ENCODE data around the gene NFATC1.

DNA sequence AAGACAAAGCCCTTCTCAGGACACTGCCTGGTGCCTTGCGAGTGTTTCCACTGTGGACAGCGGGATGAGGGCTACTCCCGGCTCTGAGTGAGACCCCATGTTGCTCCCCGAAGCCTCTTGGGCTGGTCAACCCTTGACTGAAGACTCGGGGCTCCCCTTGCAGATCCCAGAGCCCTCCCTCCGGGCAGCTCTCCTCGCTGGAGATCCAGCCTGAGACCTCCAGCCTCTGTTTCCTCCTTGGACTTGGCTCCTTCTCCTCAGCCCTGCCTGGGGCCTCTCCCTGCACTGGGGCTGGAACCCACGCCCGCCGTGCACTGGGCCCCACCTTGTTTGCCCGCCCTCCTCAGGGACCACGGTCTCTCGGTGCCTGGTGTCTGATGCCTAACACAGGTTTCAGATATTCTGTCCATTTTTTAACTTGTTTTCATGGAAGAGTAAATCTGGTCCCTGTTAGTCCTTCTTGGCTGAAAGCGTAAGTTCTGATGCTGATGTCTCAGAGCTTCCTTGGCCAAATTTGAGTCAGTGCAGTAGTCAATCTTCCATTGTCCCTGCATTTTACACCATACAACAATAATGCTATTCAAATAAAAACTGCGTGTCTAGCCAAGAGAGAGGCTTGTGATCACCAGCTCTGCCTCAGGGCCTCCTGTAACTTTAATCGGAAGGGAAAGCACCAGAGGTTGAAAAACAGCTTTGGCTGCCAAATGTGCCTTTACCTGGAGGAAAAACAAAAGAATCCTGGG lies 144.6 kb downstream of the NFATC1 start:
- TF ChIP-seq, protein P1, sequence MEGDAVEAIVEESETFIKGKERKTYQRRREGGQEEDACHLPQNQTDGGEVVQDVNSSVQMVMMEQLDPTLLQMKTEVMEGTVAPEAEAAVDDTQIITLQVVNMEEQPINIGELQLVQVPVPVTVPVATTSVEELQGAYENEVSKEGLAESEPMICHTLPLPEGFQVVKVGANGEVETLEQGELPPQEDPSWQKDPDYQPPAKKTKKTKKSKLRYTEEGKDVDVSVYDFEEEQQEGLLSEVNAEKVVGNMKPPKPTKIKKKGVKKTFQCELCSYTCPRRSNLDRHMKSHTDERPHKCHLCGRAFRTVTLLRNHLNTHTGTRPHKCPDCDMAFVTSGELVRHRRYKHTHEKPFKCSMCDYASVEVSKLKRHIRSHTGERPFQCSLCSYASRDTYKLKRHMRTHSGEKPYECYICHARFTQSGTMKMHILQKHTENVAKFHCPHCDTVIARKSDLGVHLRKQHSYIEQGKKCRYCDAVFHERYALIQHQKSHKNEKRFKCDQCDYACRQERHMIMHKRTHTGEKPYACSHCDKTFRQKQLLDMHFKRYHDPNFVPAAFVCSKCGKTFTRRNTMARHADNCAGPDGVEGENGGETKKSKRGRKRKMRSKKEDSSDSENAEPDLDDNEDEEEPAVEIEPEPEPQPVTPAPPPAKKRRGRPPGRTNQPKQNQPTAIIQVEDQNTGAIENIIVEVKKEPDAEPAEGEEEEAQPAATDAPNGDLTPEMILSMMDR (IDR thresholded peaks at IDR 0.05): no peak
- TF ChIP-seq POLR2A (IDR thresholded peaks at IDR 0.05): no peak
